Stimulated activated CD4-positive, alpha-beta T cell treated with anti-CD3 and anti-CD28 coated beads, Interleukin-2, amount 100 ng/mL, for 24 hours (primary cell): ENCODE data around the gene ADCY1.

Experiments used
- DNase-seq, 2 donors: peaks; one replicate each; pipeline ENCODE4 v3.0.0-alpha.2; 2020

ADCY1 gene

GRCh38 chr7:45625714-45626440 is 51.7 kb downstream of the ADCY1 start:
- DNase-seq: no peak

DNA sequence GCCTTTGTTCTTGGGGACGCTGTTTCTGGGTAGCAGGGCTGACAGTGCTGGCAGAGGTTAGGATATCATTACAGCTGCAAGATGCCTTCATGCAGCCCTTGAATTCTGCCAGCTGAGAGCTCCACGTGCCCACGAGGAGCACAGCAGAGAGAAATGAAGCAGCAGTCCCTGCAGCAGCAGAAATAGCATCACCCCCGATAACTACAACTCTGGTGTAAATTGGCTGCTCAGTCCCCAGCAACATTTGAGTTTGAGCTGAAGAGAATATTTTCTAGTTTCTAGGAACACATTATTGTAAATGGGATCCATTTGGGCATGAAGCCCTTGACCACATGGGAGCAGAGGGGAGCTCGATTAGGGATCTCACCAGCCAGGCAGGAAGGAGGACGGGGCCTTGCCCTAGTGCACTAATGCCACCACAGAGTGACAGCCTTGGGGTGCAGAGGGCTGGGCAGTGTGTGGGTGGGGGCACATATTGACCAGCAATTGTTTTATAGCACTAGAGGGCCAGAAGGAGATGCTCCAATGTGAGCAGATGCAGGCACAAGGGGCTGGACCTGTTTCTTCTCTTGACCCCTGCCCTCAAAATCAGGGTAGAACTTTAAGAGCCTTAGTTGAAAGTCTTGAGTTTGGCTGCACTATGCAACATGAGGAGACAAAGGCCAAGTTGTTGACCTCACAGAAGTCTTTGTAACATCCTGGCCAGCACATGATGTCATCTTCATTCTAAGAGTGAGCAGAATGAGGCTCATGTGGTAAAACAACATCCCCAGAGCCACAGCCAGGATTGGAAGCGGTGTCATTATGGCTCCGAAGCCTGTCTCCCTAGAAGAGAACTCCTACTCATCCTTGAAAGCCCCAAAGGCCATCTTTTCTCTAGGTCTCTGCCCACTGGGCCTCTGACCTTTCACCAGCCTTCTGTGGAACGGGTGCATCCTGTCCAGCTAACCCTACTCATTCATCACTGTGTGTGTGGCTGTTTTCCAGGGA is 52.6 kb downstream of the ADCY1 start:
- no peak for DNase-seq

GRCh38 chr7:45627691-45628456 is 53.7 kb downstream of the ADCY1 start:
- no peak for DNase-seq

- DNase-seq: no peak
These were observed 57.4 kb downstream of the ADCY1 start for GRCh38 chr7:45631569-45631968.

- DNase-seq: no peak
These were observed 62.6 kb downstream of the ADCY1 start for GRCh38 chr7:45636733-45637132.

DNA sequence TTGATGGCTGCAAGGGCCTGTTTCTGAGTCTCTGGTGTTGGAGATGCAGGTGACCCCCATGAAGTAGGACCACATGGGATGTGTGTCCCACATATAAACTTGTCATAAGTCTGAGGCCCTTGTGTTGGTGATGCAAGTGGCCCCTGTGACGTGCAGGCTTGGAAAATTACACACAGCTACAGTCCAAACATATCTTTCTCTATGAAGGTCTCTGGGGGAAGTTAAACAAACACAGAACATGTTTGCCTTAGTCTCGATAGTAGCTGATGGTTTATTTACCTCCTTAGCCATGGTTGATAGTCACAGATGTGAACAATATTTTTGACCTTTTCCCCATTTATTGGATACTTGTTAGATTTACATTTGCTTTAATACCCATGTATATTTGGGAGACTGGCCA is 64.7 kb downstream of the ADCY1 start:
- DNase-seq: no peak

DNA sequence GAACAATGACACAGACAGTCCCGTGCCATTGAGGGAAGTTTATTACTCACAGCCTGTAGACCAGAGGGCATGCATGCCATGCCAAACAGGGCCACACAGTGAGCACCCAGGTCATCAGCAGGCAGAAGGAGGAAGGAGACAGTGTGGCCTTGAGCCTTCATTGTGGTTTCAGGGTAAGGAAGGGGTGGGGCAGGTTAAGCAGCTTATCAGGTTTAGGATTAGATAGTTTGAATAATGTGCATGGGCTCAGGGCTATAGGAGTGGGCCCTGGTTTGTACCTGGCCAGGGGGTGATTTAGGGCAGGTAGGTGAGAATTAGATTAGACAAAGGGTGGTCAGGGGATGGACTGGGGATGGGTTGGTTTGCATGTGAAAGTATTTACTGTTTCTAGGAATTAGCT is 67.9 kb downstream of the ADCY1 start:
- DNase-seq: no peak

DNA sequence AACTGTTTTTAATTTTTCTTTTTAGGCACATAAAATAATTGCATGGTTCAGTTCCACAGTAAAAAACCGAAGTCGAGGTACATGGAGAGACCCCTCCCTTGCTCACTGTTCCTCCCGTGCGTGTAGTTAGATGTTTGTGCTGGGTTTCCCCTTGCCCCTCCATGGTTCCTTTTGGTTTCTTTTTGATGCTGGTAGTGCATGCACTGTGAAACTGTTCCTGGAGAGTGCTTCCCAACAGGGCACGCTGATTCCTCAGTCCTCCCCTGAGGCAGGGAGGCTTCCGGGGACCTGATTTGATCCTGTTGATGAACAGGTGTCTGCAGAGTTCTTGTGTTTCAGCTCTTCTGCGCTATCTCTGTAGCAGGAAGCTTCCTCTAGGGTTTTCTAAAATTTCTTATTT is 69.5 kb downstream of the ADCY1 start:
- no peak for DNase-seq

DNA sequence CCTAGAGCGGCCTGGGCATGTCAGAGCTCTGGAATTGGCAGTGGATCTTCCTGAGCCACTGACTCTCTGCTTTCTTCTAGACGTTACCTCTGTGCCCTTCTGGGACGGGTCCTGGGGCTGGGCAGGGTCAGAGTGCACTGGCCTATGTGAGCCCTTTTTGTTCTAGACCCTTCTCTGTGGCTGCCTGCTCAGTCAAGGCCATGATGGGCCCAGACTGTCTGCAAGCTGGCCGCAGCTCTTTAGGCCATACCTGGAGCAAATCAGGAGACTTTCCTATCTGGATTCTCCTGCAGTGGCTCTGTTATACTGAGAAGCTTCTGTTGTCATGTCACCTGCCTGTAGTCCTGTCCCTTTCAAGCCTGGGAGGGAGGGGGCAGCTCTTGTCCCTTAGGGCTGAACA is 70.1 kb downstream of the ADCY1 start:
- DNase-seq: no peak

GRCh38 chr7:45645141-45645969 is 71.2 kb downstream of the ADCY1 start:
- no peak for DNase-seq

GRCh38 chr7:45646207-45646821 is 72.1 kb downstream of the ADCY1 start:
- DNase-seq: no peak

DNA sequence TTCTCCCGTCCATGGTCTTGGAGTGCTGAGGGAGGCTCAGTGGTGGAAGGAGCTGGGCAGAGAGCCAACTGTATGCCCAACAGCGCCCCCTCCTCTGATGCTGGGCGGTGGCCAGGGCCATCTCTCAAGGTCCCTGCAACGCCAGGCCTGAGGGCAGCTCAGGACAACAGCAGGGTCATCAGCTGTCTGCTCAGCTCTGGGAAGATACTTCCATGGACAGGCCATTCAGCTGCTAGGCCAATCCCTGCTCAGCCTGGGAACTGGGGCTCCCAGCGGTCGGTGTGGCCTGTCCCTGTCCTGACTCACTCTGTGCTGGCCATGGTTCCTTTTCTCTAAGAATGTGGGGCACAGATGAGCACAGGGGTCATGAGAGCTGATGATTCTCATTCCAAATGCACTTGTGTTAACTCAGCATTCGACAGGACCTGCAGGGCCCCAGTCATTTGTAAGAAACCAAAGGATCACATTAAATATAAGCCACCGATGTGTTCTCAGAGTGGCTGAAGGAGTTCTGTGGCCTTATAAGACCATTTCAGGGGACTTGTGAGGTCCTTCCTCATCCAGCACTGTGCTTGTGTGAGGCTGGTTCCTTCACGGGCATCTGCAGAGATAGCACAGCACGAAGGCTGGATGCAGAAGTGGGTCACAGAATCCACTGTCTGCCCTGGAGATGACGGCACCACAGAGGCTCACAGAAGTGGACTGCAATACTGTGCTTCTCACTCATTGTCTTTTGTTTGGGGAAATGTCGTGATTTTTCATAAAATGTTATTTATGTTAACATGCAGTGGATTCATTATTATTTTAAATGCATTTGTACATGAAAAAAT is 73.0 kb downstream of the ADCY1 start:
- no peak for DNase-seq

- DNase-seq: no peak
These were observed 74.0 kb downstream of the ADCY1 start for GRCh38 chr7:45647967-45648670.

DNA sequence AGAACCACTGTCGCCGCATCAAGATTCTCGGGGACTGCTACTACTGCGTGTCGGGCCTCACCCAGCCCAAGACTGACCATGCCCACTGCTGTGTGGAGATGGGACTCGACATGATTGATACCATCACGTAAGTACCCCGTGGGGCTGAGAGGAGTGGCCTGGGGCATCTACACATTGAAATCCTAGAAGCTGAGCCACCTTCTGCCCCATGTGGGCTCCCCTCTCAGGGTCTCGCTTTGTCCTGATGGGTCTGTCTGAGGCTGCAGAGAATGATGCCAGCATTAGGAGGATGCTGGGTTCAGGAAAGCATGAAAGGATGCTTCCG is 74.5 kb downstream of the ADCY1 start:
- no peak for DNase-seq

GRCh38 chr7:45649560-45650346 is 75.6 kb downstream of the ADCY1 start:
- DNase-seq: no peak

DNA sequence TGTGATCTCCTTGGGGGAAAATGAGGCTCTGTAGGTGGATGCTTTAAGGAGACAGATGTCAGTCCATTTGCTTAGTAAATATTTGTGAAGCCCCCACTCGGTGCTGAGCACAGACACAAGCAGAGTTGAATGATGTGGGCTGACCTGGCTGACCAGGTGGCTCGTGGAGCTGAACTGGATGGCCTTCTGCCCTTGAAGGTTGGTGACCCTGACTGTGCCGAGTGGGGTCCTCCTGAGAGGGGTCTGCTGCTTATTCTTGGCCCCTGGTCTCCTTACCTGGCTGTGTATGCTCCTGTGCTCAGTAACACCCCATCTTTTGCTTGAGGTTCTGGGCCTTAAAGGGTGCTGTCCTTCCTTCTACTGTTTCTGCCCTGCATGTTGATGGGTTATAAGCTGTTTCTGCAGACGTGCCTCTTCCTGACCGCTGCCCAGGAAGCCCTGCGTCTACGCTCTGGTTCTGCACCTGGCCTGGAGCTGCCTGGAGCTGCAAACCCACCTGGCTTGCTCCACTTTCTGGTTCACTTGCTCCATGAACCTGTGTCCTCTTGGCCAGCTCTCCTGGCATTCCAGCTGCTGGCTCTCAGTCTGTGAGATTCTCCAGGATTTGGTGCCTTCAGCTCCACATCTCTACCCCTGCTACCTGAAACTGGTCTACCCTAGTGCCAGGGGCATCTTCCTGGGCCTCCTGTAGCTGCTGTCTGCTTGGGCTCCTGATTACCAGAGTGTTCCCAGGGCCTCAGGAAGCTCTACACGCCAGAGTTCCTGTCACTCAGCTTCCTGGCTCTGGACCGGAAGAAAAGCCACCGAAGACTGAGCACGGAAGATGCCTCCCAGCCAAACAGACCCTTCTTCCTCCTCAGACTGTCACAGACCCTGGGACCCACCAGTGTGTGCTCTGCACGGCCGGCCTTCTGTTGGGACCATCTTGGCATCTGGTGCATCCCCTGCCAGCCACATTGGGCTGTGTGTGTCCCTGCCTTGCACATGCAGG is 76.5 kb downstream of the ADCY1 start:
- DNase-seq: no peak

- DNase-seq: no peak
These were observed 77.4 kb downstream of the ADCY1 start for GRCh38 chr7:45651540-45651939.

DNA sequence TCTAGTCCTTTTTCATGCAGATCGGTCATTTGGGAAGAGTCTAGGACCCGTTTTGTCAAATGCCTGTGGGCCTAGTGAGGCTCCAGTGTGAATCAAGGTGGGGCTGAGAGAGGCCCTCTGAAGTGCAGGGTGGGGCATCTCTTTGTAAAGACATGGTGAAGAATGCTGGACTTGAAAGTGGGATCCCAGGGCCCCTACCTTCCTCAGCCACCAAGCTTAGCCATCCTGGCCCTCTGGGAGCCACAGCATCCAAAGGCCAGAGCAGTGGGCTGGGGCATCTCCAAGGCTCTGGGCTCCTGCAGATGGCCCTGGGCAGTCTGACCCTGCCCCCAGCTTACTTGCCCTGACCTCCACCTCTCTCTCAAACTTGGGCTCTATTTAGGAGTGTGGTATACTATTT is 78.5 kb downstream of the ADCY1 start:
- DNase-seq: no peak
